Panc1 (cell line): ENCODE results near the gene NKAIN2. TPM values are rescaled to one million over a fixed set of nuclear protein-coding genes. Genes with fewer than 3 reads are reported as not detected.

ENCODE experiments used
- ATAC-seq: fragments of 200-7000 bp; cut with Tn5 transposase; 2 replicates; pipeline ENCODE4 v1.9.1; 2020; ENCODE audit warnings: mild to moderate bottlenecking, moderate library complexity
- BruUV-seq: library from RNA; stranded (reverse); fragments of 400-500 nt; replicated peaks from 2 replicates; lab custom pipeline; 2021; lab: Mats Ljungman, UMichigan
- CTCF ChIA-PET: fragments of 300-600 bp; sonication (Branson Sonifier 250); formaldehyde crosslinking; loops from one replicate; lab custom pipeline; 2022; ENCODE audit warnings: antibody characterized with exemption; lab: Charles Lee
- POLR2A ChIA-PET: fragments of 300-600 bp; sonication (Branson Sonifier 250); formaldehyde crosslinking; loops from one replicate; lab custom pipeline; 2022; ENCODE audit warnings: antibody characterized with exemption; lab: Charles Lee
- DNase-seq: peaks from one replicate; pipeline ENCODE4 v3.0.0-alpha.2; 2010; ENCODE audit warnings: low read depth, low spot score
- H3K27ac ChIP-seq: 2 replicates; pipeline ENCODE4 v1.5.1; 2011; ENCODE audit warnings: mild to moderate bottlenecking, low read length, inconsistent platforms
- H3K27me3 ChIP-seq: fragments of 200-500 bp; sonication (Bioruptor generic); 2 replicates; pipeline ENCODE4 v1.6.0; 2014; ENCODE audit warnings: low read length, inconsistent platforms; ENCODE audit not compliant: control insufficient read depth, insufficient read depth
- H3K36me3 ChIP-seq: fragments of 200-500 bp; sonication (Bioruptor generic); 2 replicates; pipeline ENCODE4 v1.5.1; 2014; ENCODE audit warnings: inconsistent platforms, mild to moderate bottlenecking, low read length, moderate library complexity; ENCODE audit not compliant: control insufficient read depth, insufficient read depth
- H3K4me1 ChIP-seq: 2 replicates; pipeline ENCODE4 v1.5.1; 2011; ENCODE audit warnings: inconsistent platforms, mild to moderate bottlenecking, low read length, moderate library complexity; ENCODE audit not compliant: control insufficient read depth, insufficient read depth
- H3K4me3 ChIP-seq, 2 experiments: 2 replicates each; pipeline ENCODE4 v1.5.1; 2011 to 2012; ENCODE audit warnings: low read depth in 2 of 2, low read length in 2 of 2, mild to moderate bottlenecking in 2 of 2, inconsistent platforms in 1 of 2, moderate library complexity in 1 of 2
- H3K9me3 ChIP-seq: fragments of 200-500 bp; sonication (Bioruptor generic); 2 replicates; pipeline ENCODE4 v1.5.1; 2014; ENCODE audit warnings: low read depth, mild to moderate bottlenecking, inconsistent platforms, low read length, moderate library complexity; ENCODE audit not compliant: control insufficient read depth, insufficient read depth
- CTCF ChIP-seq: fragments of 450-650 bp; IDR thresholded peaks from 2 replicates; pipeline ENCODE4 v1.5.1; 2017; ENCODE audit warnings: mild to moderate bottlenecking
- POLR2AphosphoS5 ChIP-seq: IDR thresholded peaks from 2 replicates; pipeline ENCODE4 v1.6.1; 2012; ENCODE audit warnings: mild to moderate bottlenecking, low read depth, low read length, moderate library complexity
- REST ChIP-seq, 2 experiments: IDR thresholded peaks; 2 replicates each; pipeline ENCODE4 v1.6.1; 2011 to 2012; ENCODE audit warnings: low read depth in 2 of 2, control low read depth in 1 of 2, low read length in 1 of 2, mild to moderate bottlenecking in 1 of 2, moderate library complexity in 1 of 2; ENCODE audit not compliant: insufficient read depth in 1 of 2
- SIN3A ChIP-seq: IDR thresholded peaks from 2 replicates; pipeline ENCODE4 v1.6.1; 2012; ENCODE audit warnings: low read depth, mild to moderate bottlenecking, low read length, moderate library complexity, borderline replicate concordance; ENCODE audit not compliant: insufficient read depth
- TCF7L2 ChIP-seq: IDR thresholded peaks from 2 replicates; pipeline ENCODE4 v1.6.1; 2011; ENCODE audit warnings: mild to moderate bottlenecking, low read depth, low read length, inconsistent platforms
- in situ Hi-C: cut with HindIII; loops from 2 replicates; pipeline ENCODE4 v1.10.0; 2016; ENCODE audit warnings: low sequenced_read_pairs, low pct_unique_long_range_greater_than_20kb
- intact Hi-C: fragments of 100-400 bp; cut with micrococcal nuclease; formaldehyde crosslinking; loops from one replicate; pipeline ENCODE4 v1.10.0; 2022; ENCODE audit not compliant: unreplicated experiment
- total RNA-seq: library from RNA; stranded (reverse); gene quantifications from one replicate; pipeline ENCODE4 v1.2.1, GENCODE V29; 2021; ENCODE audit not compliant: unreplicated experiment

The NKAIN2 gene
- total RNA-seq, 1 experiment from 2014 or later = 2.6 TPM

DNA sequence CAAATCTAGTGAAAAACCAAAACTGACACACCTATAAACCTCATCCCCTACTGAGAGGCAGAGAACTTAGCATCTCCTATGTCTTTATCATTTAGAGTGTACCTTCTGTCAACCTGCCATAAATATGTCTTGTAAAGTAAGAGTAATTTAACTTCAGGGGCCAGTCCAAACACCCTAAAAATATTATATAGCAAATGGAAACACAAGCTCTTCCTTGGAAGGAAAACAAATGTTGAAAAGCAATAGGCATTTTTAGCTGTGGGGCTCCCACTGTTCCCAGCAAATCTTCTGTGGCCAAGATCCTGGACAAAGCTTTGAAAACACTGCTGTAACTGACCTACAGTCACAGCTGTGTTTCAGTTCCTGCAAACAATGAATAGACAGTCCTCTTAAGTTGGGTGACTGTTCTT, 1018.5 kb downstream of the NKAIN2 start:
- no TSS peak for BruUV-seq
- TF ChIP-seq REST (IDR thresholded peaks at IDR 0.05; ENCODE audit: insufficient read depth in 1 of 2, low read depth in 2 of 2, low read length in 1 of 2) (no peak), POLR2AphosphoS5 (no peak), CTCF (no peak), SIN3A (no peak), TCF7L2 (no peak)
- CTCF ChIA-PET = no interaction called here
- H3K27me3 ChIP-seq = no peaks in the 10 kb centered on the region
- no peak overlapping the region for H3K27ac ChIP-seq
- H3K4me3 ChIP-seq = no peak overlapping the region
- H3K4me1 ChIP-seq = 0 out of 2 replicates have a peak, but pooled peaks cover 3% of the 10 kb centered on the region
- DNase-seq (no peak), ATAC-seq (no peak)
- no peaks in the 10 kb centered on the region for H3K9me3 ChIP-seq
- H3K36me3 ChIP-seq = no peaks in the 10 kb centered on the region
- POLR2A ChIA-PET = no interaction called here
- in situ Hi-C loops (no loop called here), intact Hi-C loops (no loop called here)

- DNase-seq = no peak
- in situ Hi-C loops (no loop called here), intact Hi-C loops (no loop called here)
- ATAC-seq = no peak
- Histone ChIP-seq H3K27me3 (no peaks in the 10 kb centered on the region), H3K36me3 (no peaks in the 10 kb centered on the region), H3K27ac (no peak overlapping the region), H3K9me3 (no peaks in the 10 kb centered on the region), H3K4me1 (0 out of 2 replicates have a peak, but pooled peaks cover 3% of the 10 kb centered on the region), H3K4me3 (no peak overlapping the region)
- ChIA-PET POLR2A (no interaction called here), CTCF (no interaction called here)
- BruUV-seq = no TSS peak
- no peak for TF ChIP-seq POLR2AphosphoS5
- TF ChIP-seq TCF7L2 = no peak
- TF ChIP-seq REST (IDR thresholded peaks at IDR 0.05; ENCODE audit: insufficient read depth in 1 of 2, low read depth in 2 of 2, low read length in 1 of 2) = no peak
- TF ChIP-seq SIN3A = no peak
Measured at GRCh38 chr6:124822721-124823120, 1019.1 kb downstream of the NKAIN2 start.
